Fibroblast of mammary gland (primary cell): ENCODE data around the gene SNTG2.
"Not testable (repeated sequence)": the region's sequence is repeated elsewhere in the genome, so short reads cannot be mapped to it uniquely, and the experiment has no call there.

Experiments used
- DNase-seq: peaks from one replicate; pipeline ENCODE4 v3.0.0-alpha.2; 2010; ENCODE audit warnings: low read depth
- H3K4me3 ChIP-seq: 2 replicates; pipeline ENCODE4 v1.5.1; 2011; ENCODE audit warnings: low read depth, mild to moderate bottlenecking, low read length, moderate library complexity; ENCODE audit not compliant: control insufficient read depth
- CTCF ChIP-seq: conservative IDR thresholded peaks from 2 replicates; pipeline ENCODE4 v1.5.1; 2011; ENCODE audit warnings: low read depth, low read length, inconsistent platforms; ENCODE audit not compliant: control insufficient read depth, insufficient read depth

The SNTG2 gene

GRCh38 chr2:1405967-1406366, 455.3 kb downstream of the SNTG2 start:
- DNase-seq = no peak
- no peak for TF ChIP-seq CTCF
- H3K4me3 ChIP-seq = no peak overlapping the region

GRCh38 chr2:1406434-1406833, 455.8 kb downstream of the SNTG2 start:
- H3K4me3 ChIP-seq = no peak overlapping the region
- no peak for DNase-seq
- TF ChIP-seq CTCF = no peak

- no peak for DNase-seq
- H3K4me3 ChIP-seq = no peak overlapping the region
- TF ChIP-seq CTCF = no peak
Observed at GRCh38 chr2:1407950-1408675, 457.5 kb downstream of the SNTG2 start.

GRCh38 chr2:1413156-1413710, 462.6 kb downstream of the SNTG2 start, which contains the start of gene TPO:
TSS of gene TPO (plus strand) at chr2:1413463. CDS start at chr2:1414409, 946 bp downstream.
- no peak for DNase-seq
- TF ChIP-seq CTCF = no peak

GRCh38 chr2:1414121-1414520, 463.5 kb downstream of the SNTG2 start:
- no peak for TF ChIP-seq CTCF
- no peak for DNase-seq
- H3K4me3 ChIP-seq = no peak overlapping the region

More at GRCh38 chr2:1413156-1413710, 462.6 kb downstream of the SNTG2 start, which contains the start of gene TPO:
- no peak within 1 kb of the TSS for H3K4me3 ChIP-seq

GRCh38 chr2:1414901-1415300, 464.3 kb downstream of the SNTG2 start:
- not testable (repeated sequence) for DNase-seq, H3K4me3 ChIP-seq

- no peak overlapping the region for H3K4me3 ChIP-seq
- no peak for DNase-seq
- no peak for TF ChIP-seq CTCF
Observed at GRCh38 chr2:1415501-1415900, 464.9 kb downstream of the SNTG2 start.
